ENCODE measurements around the gene ADORA2B.

Gene ADORA2B

GRCh38 chr17:15929941-15930340, 15.0 kb upstream of the ADORA2B start:
- CTCF ChIA-PET = interaction anchor here (0.6 kb wide), 1 partner anchor 17 kb away, joined by 4 read pairs; no protein-coding TSS in a partner anchor
- no peaks in the 10 kb centered on the region for H3K9me3 ChIP-seq (ENCODE audit: control insufficient read depth, insufficient read depth, low read depth, low read length)
- TF ChIP-seq OVOL3 (tag by site-specific recombination; IDR thresholded peaks at IDR 0.05) = no peak
- no peak for TF ChIP-seq ZNF24 (tag by site-specific recombination; IDR thresholded peaks at IDR 0.05)
- no peak for TF ChIP-seq ATF2 (tag by site-specific recombination; IDR thresholded peaks at IDR 0.05; ENCODE audit: low read depth)
- no peak for TF ChIP-seq SCRT1 (tag by site-specific recombination; IDR thresholded peaks at IDR 0.05; ENCODE audit: borderline replicate concordance)
- TF ChIP-seq ZNF157 (tag by site-specific recombination; IDR thresholded peaks at IDR 0.05) = no peak
- TF ChIP-seq ZNF449 (tag by site-specific recombination; IDR thresholded peaks at IDR 0.05) = no peak
- no peak for TF ChIP-seq SALL2 (tag by site-specific recombination; IDR thresholded peaks at IDR 0.05; ENCODE audit: borderline replicate concordance)
- no peak for TF ChIP-seq BCL6B (tag by site-specific recombination; IDR thresholded peaks at IDR 0.05)
- no peak for TF ChIP-seq TSHZ1 (tag by site-specific recombination; IDR thresholded peaks at IDR 0.05; ENCODE audit: borderline replicate concordance)
- no peak for TF ChIP-seq ELK4 (IDR thresholded peaks at IDR 0.05; ENCODE audit: borderline replicate concordance, low read depth, low read length)
- no peak for TF ChIP-seq GLI4 (tag by site-specific recombination; IDR thresholded peaks at IDR 0.05)
- TF ChIP-seq PRDM6 (tag by site-specific recombination; IDR thresholded peaks at IDR 0.05) = no peak
- H3K4me1 ChIP-seq (ENCODE audit: control insufficient read depth, insufficient read depth, low read length) = no peaks in the 10 kb centered on the region
- no peak overlapping the region for H3K27ac ChIP-seq (ENCODE audit: extremely low read depth, low read depth, low read length)
- no peaks in the 10 kb centered on the region for H3K36me3 ChIP-seq (ENCODE audit: control insufficient read depth in 2 of 2, insufficient read depth in 1 of 2, low read length in 2 of 2)
- POLR2A ChIA-PET = interaction anchor here (1.2 kb wide), 1 partner anchor 12 kb away, joined by 5 read pairs; no protein-coding TSS in a partner anchor
- H3K4me3 ChIP-seq (ENCODE audit: low read depth, low read length) = no peak overlapping the region

GRCh38 chr17:15930426-15930825, 14.5 kb upstream of the ADORA2B start:
- Histone ChIP-seq H3K9me3 (ENCODE audit: control insufficient read depth, insufficient read depth, low read depth, low read length) (no peaks in the 10 kb centered on the region), H3K36me3 (ENCODE audit: control insufficient read depth in 2 of 2, insufficient read depth in 1 of 2, low read length in 2 of 2) (no peaks in the 10 kb centered on the region), H3K4me1 (ENCODE audit: control insufficient read depth, insufficient read depth, low read length) (no peaks in the 10 kb centered on the region), H3K27ac (ENCODE audit: extremely low read depth, low read depth, low read length) (no peak overlapping the region), H3K4me3 (ENCODE audit: low read depth, low read length) (no peak overlapping the region)
- POLR2A ChIA-PET = interaction anchor here (1.2 kb wide), 1 partner anchor 12 kb away, joined by 5 read pairs; no protein-coding TSS in a partner anchor
- TF ChIP-seq ZBTB48 (tag by site-specific recombination; IDR thresholded peaks at IDR 0.05) (no peak), ZNF513 (tag by site-specific recombination; IDR thresholded peaks at IDR 0.05) (no peak), AEBP2 (tag by site-specific recombination; IDR thresholded peaks at IDR 0.05; ENCODE audit: borderline replicate concordance) (no peak), ZNF2 (tag by site-specific recombination; IDR thresholded peaks at IDR 0.05) (no peak), IKZF3 (tag by site-specific recombination; IDR thresholded peaks at IDR 0.05) (no peak)
- CTCF ChIA-PET = interaction anchor here (0.6 kb wide), 1 partner anchor 16 kb away, joined by 4 read pairs; no protein-coding TSS in a partner anchor

All from HEK293 (cell line).